Measurements from ENCODE around the gene ANP32B.

GRCh38 chr9:98054376-98054951 is 71.3 kb downstream of the ANP32B start:
- TF ChIP-seq CTCF (optimal IDR thresholded peaks at IDR 0.05 in 1 of 3, IDR thresholded peaks at IDR 0.05 in 1 of 3, conservative IDR thresholded peaks at IDR 0.05 in 1 of 3; ENCODE audit: extremely low read depth in 1 of 3, insufficient read depth in 2 of 3, low read length in 3 of 3) (no peak), EZH2 (IDR thresholded peaks at IDR 0.05; ENCODE audit: low read length) (no peak)
